ENCODE measurements around the gene RDH14.

The RDH14 gene

GRCh38 chr2:18540872-18541271 lies 19.6 kb downstream of the RDH14 start:
- no peaks in the 10 kb centered on the region for H3K4me1 ChIP-seq (ENCODE audit: control insufficient read depth, low read depth, low read length)
- no peaks in the 10 kb centered on the region for H3K27me3 ChIP-seq (ENCODE audit: control insufficient read depth, insufficient read depth, low read length)
- H3K4me3 ChIP-seq (ENCODE audit: low read length), result no peak overlapping the region
- H3K27ac ChIP-seq (ENCODE audit: low read length), result no peak overlapping the region
- H3K36me3 ChIP-seq (ENCODE audit: control insufficient read depth, low read depth, low read length), result no peaks in the 10 kb centered on the region
- no peaks in the 10 kb centered on the region for H3K9me3 ChIP-seq (ENCODE audit: control insufficient read depth, low read depth, low read length)
- no peak overlapping the region for H3K9ac ChIP-seq (ENCODE audit: low read length)

GRCh38 chr2:18536697-18537096 lies 23.8 kb downstream of the RDH14 start:
- Histone ChIP-seq H3K27ac (ENCODE audit: low read length) (no peak overlapping the region), H3K9me3 (ENCODE audit: control insufficient read depth, low read depth, low read length) (no peaks in the 10 kb centered on the region), H3K4me3 (ENCODE audit: low read length) (no peak overlapping the region), H3K9ac (ENCODE audit: low read length) (no peak overlapping the region), H3K36me3 (ENCODE audit: control insufficient read depth, low read depth, low read length) (no peaks in the 10 kb centered on the region), H3K4me1 (ENCODE audit: control insufficient read depth, low read depth, low read length) (no peaks in the 10 kb centered on the region), H3K27me3 (ENCODE audit: control insufficient read depth, insufficient read depth, low read length) (no peaks in the 10 kb centered on the region)

GRCh38 chr2:18536100-18536499 lies 24.4 kb downstream of the RDH14 start:
- Histone ChIP-seq H3K9me3 (ENCODE audit: control insufficient read depth, low read depth, low read length) (no peaks in the 10 kb centered on the region), H3K4me3 (ENCODE audit: low read length) (no peak overlapping the region)

GRCh38 chr2:18531194-18531593 lies 29.3 kb downstream of the RDH14 start:
- Histone ChIP-seq H3K27ac (ENCODE audit: low read length) (no peak overlapping the region), H3K9me3 (ENCODE audit: control insufficient read depth, low read depth, low read length) (no peaks in the 10 kb centered on the region), H3K4me3 (ENCODE audit: low read length) (no peak overlapping the region), H3K36me3 (ENCODE audit: control insufficient read depth, low read depth, low read length) (no peaks in the 10 kb centered on the region), H3K9ac (ENCODE audit: low read length) (no peak overlapping the region), H3K27me3 (ENCODE audit: control insufficient read depth, insufficient read depth, low read length) (no peaks in the 10 kb centered on the region), H3K4me1 (ENCODE audit: control insufficient read depth, low read depth, low read length) (no peaks in the 10 kb centered on the region)

More at GRCh38 chr2:18536100-18536499, 24.4 kb downstream of the RDH14 start:
- Histone ChIP-seq H3K27me3 (ENCODE audit: control insufficient read depth, insufficient read depth, low read length) (no peaks in the 10 kb centered on the region), H3K4me1 (ENCODE audit: control insufficient read depth, low read depth, low read length) (no peaks in the 10 kb centered on the region), H3K36me3 (ENCODE audit: control insufficient read depth, low read depth, low read length) (no peaks in the 10 kb centered on the region), H3K9ac (ENCODE audit: low read length) (no peak overlapping the region), H3K27ac (ENCODE audit: low read length) (no peak overlapping the region)

- no peaks in the 10 kb centered on the region for H3K9me3 ChIP-seq (ENCODE audit: control insufficient read depth, low read depth, low read length)
- no peaks in the 10 kb centered on the region for H3K36me3 ChIP-seq (ENCODE audit: control insufficient read depth, low read depth, low read length)
- H3K9ac ChIP-seq (ENCODE audit: low read length), result no peak overlapping the region
- no peaks in the 10 kb centered on the region for H3K4me1 ChIP-seq (ENCODE audit: control insufficient read depth, low read depth, low read length)
- H3K27ac ChIP-seq (ENCODE audit: low read length), result no peak overlapping the region
- H3K4me3 ChIP-seq (ENCODE audit: low read length), result no peak overlapping the region
- H3K27me3 ChIP-seq (ENCODE audit: control insufficient read depth, insufficient read depth, low read length), result no peaks in the 10 kb centered on the region
These were observed 32.6 kb downstream of the RDH14 start for GRCh38 chr2:18527822-18528221.

GRCh38 chr2:18527326-18527725 lies 33.1 kb downstream of the RDH14 start:
- no peak overlapping the region for H3K27ac ChIP-seq (ENCODE audit: low read length)
- no peaks in the 10 kb centered on the region for H3K36me3 ChIP-seq (ENCODE audit: control insufficient read depth, low read depth, low read length)
- no peaks in the 10 kb centered on the region for H3K4me1 ChIP-seq (ENCODE audit: control insufficient read depth, low read depth, low read length)
- no peaks in the 10 kb centered on the region for H3K27me3 ChIP-seq (ENCODE audit: control insufficient read depth, insufficient read depth, low read length)
- no peaks in the 10 kb centered on the region for H3K9me3 ChIP-seq (ENCODE audit: control insufficient read depth, low read depth, low read length)
- no peak overlapping the region for H3K4me3 ChIP-seq (ENCODE audit: low read length)
- H3K9ac ChIP-seq (ENCODE audit: low read length), result no peak overlapping the region

GRCh38 chr2:18526429-18526828 lies 34.0 kb downstream of the RDH14 start:
- H3K36me3 ChIP-seq (ENCODE audit: control insufficient read depth, low read depth, low read length), result no peaks in the 10 kb centered on the region
- no peak overlapping the region for H3K9ac ChIP-seq (ENCODE audit: low read length)
- H3K27me3 ChIP-seq (ENCODE audit: control insufficient read depth, insufficient read depth, low read length), result no peaks in the 10 kb centered on the region

GRCh38 chr2:18525852-18526251 lies 34.6 kb downstream of the RDH14 start:
- Histone ChIP-seq H3K36me3 (ENCODE audit: control insufficient read depth, low read depth, low read length) (no peaks in the 10 kb centered on the region), H3K9ac (ENCODE audit: low read length) (no peak overlapping the region), H3K9me3 (ENCODE audit: control insufficient read depth, low read depth, low read length) (no peaks in the 10 kb centered on the region), H3K4me3 (ENCODE audit: low read length) (no peak overlapping the region), H3K27ac (ENCODE audit: low read length) (no peak overlapping the region), H3K4me1 (ENCODE audit: control insufficient read depth, low read depth, low read length) (peaks cover under 1% of the 10 kb centered on the region), H3K27me3 (ENCODE audit: control insufficient read depth, insufficient read depth, low read length) (no peaks in the 10 kb centered on the region)

More at GRCh38 chr2:18526429-18526828, 34.0 kb downstream of the RDH14 start:
- H3K27ac ChIP-seq (ENCODE audit: low read length), result no peak overlapping the region
- H3K9me3 ChIP-seq (ENCODE audit: control insufficient read depth, low read depth, low read length), result no peaks in the 10 kb centered on the region
- no peak overlapping the region for H3K4me3 ChIP-seq (ENCODE audit: low read length)
- H3K4me1 ChIP-seq (ENCODE audit: control insufficient read depth, low read depth, low read length), result no peaks in the 10 kb centered on the region

- Histone ChIP-seq H3K9me3 (ENCODE audit: control insufficient read depth, low read depth, low read length) (no peaks in the 10 kb centered on the region), H3K4me3 (ENCODE audit: low read length) (no peak overlapping the region), H3K27me3 (ENCODE audit: control insufficient read depth, insufficient read depth, low read length) (no peaks in the 10 kb centered on the region), H3K36me3 (ENCODE audit: control insufficient read depth, low read depth, low read length) (no peaks in the 10 kb centered on the region), H3K4me1 (ENCODE audit: control insufficient read depth, low read depth, low read length) (peaks cover 4% of the 10 kb centered on the region), H3K27ac (ENCODE audit: low read length) (no peak overlapping the region), H3K9ac (ENCODE audit: low read length) (no peak overlapping the region)
These were observed 35.2 kb downstream of the RDH14 start for GRCh38 chr2:18525236-18525635.

GRCh38 chr2:18522484-18523146 lies 37.8 kb downstream of the RDH14 start:
- Histone ChIP-seq H3K27ac (ENCODE audit: low read length) (no peak overlapping the region), H3K9ac (ENCODE audit: low read length) (no peak overlapping the region), H3K4me3 (ENCODE audit: low read length) (no peak overlapping the region), H3K36me3 (ENCODE audit: control insufficient read depth, low read depth, low read length) (no peaks in the 10 kb centered on the region), H3K27me3 (ENCODE audit: control insufficient read depth, insufficient read depth, low read length) (no peaks in the 10 kb centered on the region), H3K4me1 (ENCODE audit: control insufficient read depth, low read depth, low read length) (peaks cover 4% of the 10 kb centered on the region), H3K9me3 (ENCODE audit: control insufficient read depth, low read depth, low read length) (no peaks in the 10 kb centered on the region)

GRCh38 chr2:18520451-18521425 lies 39.7 kb downstream of the RDH14 start:
- H3K27ac ChIP-seq (ENCODE audit: low read length), result no peak overlapping the region
- no peaks in the 10 kb centered on the region for H3K36me3 ChIP-seq (ENCODE audit: control insufficient read depth, low read depth, low read length)
- H3K4me1 ChIP-seq (ENCODE audit: control insufficient read depth, low read depth, low read length), result peaks cover 4% of the 10 kb centered on the region
- H3K9ac ChIP-seq (ENCODE audit: low read length), result no peak overlapping the region
- H3K4me3 ChIP-seq (ENCODE audit: low read length), result no peak overlapping the region
- no peaks in the 10 kb centered on the region for H3K27me3 ChIP-seq (ENCODE audit: control insufficient read depth, insufficient read depth, low read length)
- H3K9me3 ChIP-seq (ENCODE audit: control insufficient read depth, low read depth, low read length), result no peaks in the 10 kb centered on the region
